Embryonic facial prominence (tissue), 1 donor: ENCODE data around the gene JADE2.
"Not testable (repeated sequence)": the region's sequence is repeated elsewhere in the genome, so short reads cannot be mapped to it uniquely, and the experiment has no call there.

Experiments used
- DNase-seq: peaks from one replicate; pipeline ENCODE4 v3.0.0-alpha.2; 2016; ENCODE audit errors: extremely low spot score

JADE2 gene

GRCh38 chr5:134524826-134525682 is at the start of gene JADE2:
TSS of gene JADE2 (plus strand) at chr5:134525670. CDS start at chr5:134535858, 10,188 bp downstream.
- DNase-seq: peak; percentile 71

GRCh38 chr5:134477462-134478245 is 47.8 kb upstream of the JADE2 start:
- DNase-seq: no peak

- no peak for DNase-seq
Measured at GRCh38 chr5:134479839-134480238, 45.6 kb upstream of the JADE2 start.

- DNase-seq: no peak
Measured at GRCh38 chr5:134489227-134489944, 36.1 kb upstream of the JADE2 start.

GRCh38 chr5:134490255-134490924 is 35.1 kb upstream of the JADE2 start:
- no peak for DNase-seq

- DNase-seq: no peak
Measured at GRCh38 chr5:134490925-134491271, 34.6 kb upstream of the JADE2 start.

GRCh38 chr5:134491841-134492442 is 33.5 kb upstream of the JADE2 start:
- DNase-seq: no peak

GRCh38 chr5:134492568-134492967 is 32.9 kb upstream of the JADE2 start:
- DNase-seq: no peak

GRCh38 chr5:134493461-134494055 is 31.9 kb upstream of the JADE2 start:
- no peak for DNase-seq

- DNase-seq: no peak
Measured at GRCh38 chr5:134494780-134495179, 30.7 kb upstream of the JADE2 start.

- DNase-seq: not testable (repeated sequence)
Measured at GRCh38 chr5:134499905-134500304, 25.6 kb upstream of the JADE2 start.

GRCh38 chr5:134500699-134501430 is 24.6 kb upstream of the JADE2 start:
- no peak for DNase-seq

- no peak for DNase-seq
Measured at GRCh38 chr5:134502259-134502658, 23.2 kb upstream of the JADE2 start.

- no peak for DNase-seq
Measured at GRCh38 chr5:134503088-134503936, 22.2 kb upstream of the JADE2 start.

GRCh38 chr5:134503937-134504437 is 21.5 kb upstream of the JADE2 start:
- DNase-seq: no peak

- no peak for DNase-seq
Measured at GRCh38 chr5:134504629-134505300, 20.7 kb upstream of the JADE2 start.

- DNase-seq: no peak
Measured at GRCh38 chr5:134506054-134507039, 19.1 kb upstream of the JADE2 start.
